Brain microvascular endothelial cell (primary cell): ENCODE results near the gene BRCA1.
A peak's percentile ranks its signal among the peaks of the same experiment; 100 is the strongest.

Experiments used
- DNase-seq: peaks from one replicate; pipeline ENCODE4 v3.0.0-alpha.2; 2020
- H3K27ac ChIP-seq: fragments of 250-450 bp; sonication (Bioruptor Pico); 2 replicates; pipeline ENCODE4 v1.5.1; 2020; ENCODE audit warnings: mild to moderate bottlenecking, moderate library complexity
- H3K27me3 ChIP-seq: fragments of 250-450 bp; sonication (Bioruptor Pico); replicated peaks from 2 replicates; pipeline ENCODE4 v1.5.1; 2020; ENCODE audit warnings: mild to moderate bottlenecking
- H3K36me3 ChIP-seq: fragments of 250-450 bp; sonication (Bioruptor Pico); replicated peaks from 2 replicates; pipeline ENCODE4 v1.5.1; 2020; ENCODE audit warnings: mild to moderate bottlenecking
- H3K4me3 ChIP-seq: 2 replicates; pipeline ENCODE4 v1.5.1; 2011; ENCODE audit warnings: low read depth, mild to moderate bottlenecking, control low read depth, low read length, moderate library complexity
- CTCF ChIP-seq: IDR thresholded peaks from 2 replicates; pipeline ENCODE4 v1.5.1; 2011; ENCODE audit warnings: low read depth, mild to moderate bottlenecking, moderate library complexity, low read length, control low read depth, inconsistent platforms; ENCODE audit errors: missing control alignments
- in situ Hi-C: cut with HindIII; loops from 2 replicates; pipeline ENCODE4 v1.10.0; 2017; ENCODE audit warnings: low sequenced_read_pairs, low pct_ligation_motif_present

The BRCA1 gene

GRCh38 chr17:43125967-43126910 lies 1.1 kb upstream of the BRCA1 start:
- in situ Hi-C loops: no loop called here
- H3K27ac ChIP-seq: peak overlapping the region; percentile 72
- DNase-seq: no peak
- peak overlapping the region; percentile 90 for H3K4me3 ChIP-seq
- peaks cover 5% of the 10 kb centered on the region for H3K36me3 ChIP-seq
- no peak for TF ChIP-seq CTCF
- no peaks in the 10 kb centered on the region for H3K27me3 ChIP-seq

DNA sequence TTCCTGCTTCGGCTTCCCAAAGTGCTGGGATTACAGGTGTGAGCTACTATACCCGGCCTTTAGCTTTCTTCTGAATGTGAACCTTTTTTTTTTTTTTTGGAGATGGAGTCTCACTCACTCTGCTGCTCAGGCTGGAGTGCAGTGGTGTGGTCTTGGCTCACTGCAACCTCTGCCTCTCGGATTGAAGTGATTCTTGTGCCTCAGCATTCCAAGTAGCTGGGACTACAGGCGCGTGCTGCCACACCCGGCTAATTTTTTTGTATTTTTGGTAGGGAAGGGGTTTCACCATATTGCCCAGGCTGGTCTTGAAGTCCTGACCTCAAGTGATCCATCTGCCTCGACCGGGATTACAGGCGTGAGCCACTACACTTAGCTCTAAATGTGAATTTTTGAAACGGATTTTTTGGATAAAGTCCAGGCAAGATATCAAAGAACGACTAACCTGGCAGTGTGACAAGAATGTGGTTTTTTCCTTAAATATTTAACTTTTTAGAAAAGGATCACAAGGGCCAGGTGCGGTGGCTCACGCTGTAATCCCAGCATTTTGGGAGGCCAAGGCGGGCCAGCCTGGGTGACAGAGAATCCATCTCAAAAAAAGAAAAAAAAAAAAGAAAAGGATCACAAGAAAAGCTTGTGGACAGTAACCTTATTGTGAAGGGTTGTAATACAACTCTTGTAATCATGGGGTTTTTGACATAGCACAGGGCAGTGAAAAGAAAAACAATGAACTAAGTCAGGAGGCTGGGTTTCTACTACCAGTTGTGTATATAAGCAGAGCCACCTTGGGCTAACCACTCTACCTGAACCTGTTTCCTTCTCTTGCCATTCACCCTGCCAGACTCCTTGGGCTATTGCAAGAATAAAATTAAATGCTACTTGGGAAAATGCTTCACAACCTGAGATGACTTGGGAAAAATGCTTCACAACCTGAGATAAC lies 6.2 kb downstream of the BRCA1 start:
- Histone ChIP-seq H3K27ac (no peak overlapping the region), H3K27me3 (no peaks in the 10 kb centered on the region), H3K36me3 (no peaks in the 10 kb centered on the region), H3K4me3 (no peak overlapping the region)
- DNase-seq: no peak
- in situ Hi-C loops: no loop called here
- TF ChIP-seq CTCF: no peak

GRCh38 chr17:43114151-43114552 lies 11.0 kb downstream of the BRCA1 start:
- H3K36me3 ChIP-seq: no peaks in the 10 kb centered on the region
- in situ Hi-C loops: no loop called here
- H3K27ac ChIP-seq: no peak overlapping the region
- no peaks in the 10 kb centered on the region for H3K27me3 ChIP-seq
- DNase-seq: no peak
- TF ChIP-seq CTCF: no peak
- no peak overlapping the region for H3K4me3 ChIP-seq

DNA sequence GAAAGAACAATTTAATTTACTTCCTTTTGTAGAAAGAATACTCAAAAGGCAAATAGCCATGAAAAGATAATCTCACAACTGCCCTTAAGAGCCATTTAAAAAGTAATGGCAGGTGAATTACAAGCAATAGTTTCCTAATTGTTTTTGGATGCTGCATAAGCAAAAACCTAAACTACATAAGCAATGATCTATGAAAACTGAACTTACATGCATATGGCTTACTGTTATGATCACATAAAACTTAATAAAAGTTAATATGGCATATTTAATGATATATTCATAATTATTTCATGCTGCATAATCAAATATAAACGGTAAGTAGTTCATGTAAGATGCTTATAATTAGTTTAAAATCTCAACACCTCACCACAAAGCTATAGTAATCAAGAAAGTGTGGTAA lies 18.6 kb downstream of the BRCA1 start:
- in situ Hi-C loops: no loop called here

GRCh38 chr17:43105146-43105545 lies 20.0 kb downstream of the BRCA1 start:
- no peaks in the 10 kb centered on the region for H3K36me3 ChIP-seq
- TF ChIP-seq CTCF: no peak
- H3K27me3 ChIP-seq: no peaks in the 10 kb centered on the region
- H3K27ac ChIP-seq: no peak overlapping the region
- no peak overlapping the region for H3K4me3 ChIP-seq
- no peak for DNase-seq
- in situ Hi-C loops: no loop called here

More for the DNA sequence above, 18.6 kb downstream of the BRCA1 start:
- DNase-seq: no peak
- no peak overlapping the region for H3K4me3 ChIP-seq
- no peaks in the 10 kb centered on the region for H3K27me3 ChIP-seq
- H3K36me3 ChIP-seq: no peaks in the 10 kb centered on the region
- no peak overlapping the region for H3K27ac ChIP-seq
- TF ChIP-seq CTCF: no peak
